K562 treated with DMSO at 1 percent for 4 hours (cell line): Measurements from ENCODE around the gene RPS5. TPM values are rescaled to one million over a fixed set of nuclear protein-coding genes. Genes with fewer than 3 reads are reported as not detected.

Source experiments
- total RNA-seq: library from RNA; unstranded; fragments of 300-600 nt; gene quantifications from 2 replicates; pipeline ENCODE4 v1.2.3, GENCODE V29; 2022; ENCODE audit not compliant: insufficient read depth

RPS5 gene
- 5,644 and 6,167 TPM in 2 replicates for total RNA-seq

DNA sequence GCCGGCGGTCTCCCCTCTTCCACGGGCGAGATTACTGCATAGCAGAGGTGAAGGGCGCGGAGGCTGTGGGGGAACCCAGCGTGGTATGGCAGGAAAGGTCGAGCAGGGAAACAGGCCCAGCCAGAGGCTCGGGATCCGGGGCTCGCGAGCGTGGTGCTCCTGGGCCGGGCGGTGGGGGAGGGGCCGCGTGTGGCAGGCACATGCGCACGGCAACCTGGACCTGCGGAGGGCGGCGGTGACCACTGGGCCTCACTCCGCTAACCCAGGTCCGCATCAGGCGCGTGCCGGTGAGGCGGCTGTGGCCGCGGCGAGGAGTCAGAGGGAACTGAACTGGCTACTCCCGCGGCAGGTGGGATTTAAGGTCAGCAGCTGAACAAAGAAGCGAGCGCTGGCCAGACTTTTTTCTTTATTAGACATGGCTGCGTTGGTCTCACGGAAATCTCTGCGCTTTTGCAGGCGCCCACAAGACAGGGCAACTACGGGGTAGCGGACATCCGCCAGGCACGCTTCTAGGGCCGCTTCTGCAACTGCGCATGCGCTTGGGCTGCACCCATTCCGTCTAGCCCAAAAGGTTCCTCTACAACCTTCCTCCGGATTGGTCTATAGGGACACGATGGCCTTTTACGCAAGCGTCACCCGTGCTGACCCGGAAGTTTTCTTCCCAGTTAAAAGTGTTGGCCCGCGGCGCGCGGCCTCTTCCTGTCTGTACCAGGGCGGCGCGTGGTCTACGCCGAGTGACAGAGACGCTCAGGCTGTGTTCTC is at the start of gene RPS5:
RPS5 (plus strand) TSS at position 694 of the 762 bp plus-strand sequence. CDS start 869 bp downstream, outside the sequence.

DNA sequence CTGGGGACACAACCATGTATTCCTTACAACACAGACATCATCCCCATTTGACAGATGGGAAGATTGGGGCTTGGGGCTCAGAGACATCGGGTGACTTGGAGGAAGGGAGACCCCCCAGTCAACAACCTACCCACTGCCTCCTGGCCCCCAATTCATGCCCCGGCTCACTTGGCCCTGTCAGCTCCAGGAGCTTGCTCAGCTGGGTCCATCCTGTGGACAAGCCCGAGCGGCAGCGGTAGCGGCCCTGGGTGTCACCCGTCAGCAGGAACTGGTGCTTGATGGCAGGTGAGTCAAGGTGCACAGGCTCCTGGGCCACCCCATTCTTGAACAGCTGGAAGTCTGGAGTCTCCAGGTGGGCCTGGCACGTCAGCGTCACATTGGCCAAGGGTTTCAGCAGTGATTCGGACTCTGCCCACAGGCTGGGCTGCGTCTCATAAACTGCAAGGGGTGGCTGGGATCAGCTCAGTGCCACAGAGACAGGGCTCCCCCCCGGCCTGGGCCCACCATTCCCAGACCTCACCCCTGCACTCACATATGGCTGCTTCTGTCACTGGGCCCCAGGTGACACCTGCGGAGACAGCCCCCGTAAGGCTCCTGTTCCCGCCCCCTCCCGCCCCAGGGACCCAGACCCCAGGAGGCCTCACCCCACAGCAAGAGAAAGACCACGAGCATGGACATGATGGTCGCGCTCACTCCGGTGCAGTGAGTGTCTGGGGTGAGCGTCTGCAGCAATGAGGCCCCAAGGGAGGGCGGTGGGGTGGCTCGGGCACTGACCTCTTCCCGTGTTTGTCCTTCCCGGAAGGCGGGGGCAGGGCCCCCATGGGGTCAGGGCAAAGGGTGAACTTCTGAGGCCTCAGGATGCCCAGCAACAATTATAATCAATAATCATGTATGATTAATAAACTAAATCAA is 34.1 kb upstream of the RPS5 start, which contains the start of gene A1BG:
A1BG (minus strand) TSS at position 733 of the 912 bp plus-strand sequence; CDS start at position 678, 55 bp downstream.

DNA sequence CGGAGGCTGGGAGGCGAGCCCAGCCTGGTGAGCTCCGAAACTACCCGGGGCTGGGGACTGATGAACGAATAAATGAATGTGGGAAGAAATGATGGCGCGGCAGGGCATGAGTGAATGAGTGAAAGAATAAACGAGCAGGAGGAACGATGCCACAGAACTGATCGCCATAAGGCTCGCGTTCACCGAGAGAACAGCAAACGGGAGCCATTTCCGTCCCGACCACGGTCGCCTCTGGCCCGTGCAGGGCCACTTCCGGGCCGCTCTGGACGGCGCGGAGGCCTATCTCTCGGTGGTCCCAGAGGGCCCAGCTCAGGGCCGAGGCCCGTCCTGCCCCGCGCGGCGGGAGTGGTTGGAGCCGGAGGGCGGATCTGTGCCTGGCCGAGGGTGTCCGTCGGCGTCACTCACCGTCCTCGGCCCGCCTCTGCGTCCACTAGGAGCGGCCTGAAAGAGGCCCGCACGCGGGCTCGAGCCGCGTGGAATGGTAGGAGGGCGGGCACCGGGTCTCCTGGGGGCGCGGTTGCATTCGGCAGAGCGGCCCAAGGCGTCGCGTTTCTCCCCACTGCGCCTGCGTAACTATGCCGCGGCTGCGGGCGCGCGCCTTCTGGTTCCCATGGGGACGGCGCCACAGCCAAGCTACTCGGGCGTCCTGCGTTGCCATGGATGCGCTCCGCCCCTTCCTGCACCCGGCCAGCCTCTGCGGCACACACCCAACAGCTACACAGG is 24.6 kb upstream of the RPS5 start, which contains the start of gene ZNF497:
ZNF497 (minus strand) TSS at position 480 of the 723 bp plus-strand sequence. CDS start 5,116 bp downstream, outside the sequence.

DNA sequence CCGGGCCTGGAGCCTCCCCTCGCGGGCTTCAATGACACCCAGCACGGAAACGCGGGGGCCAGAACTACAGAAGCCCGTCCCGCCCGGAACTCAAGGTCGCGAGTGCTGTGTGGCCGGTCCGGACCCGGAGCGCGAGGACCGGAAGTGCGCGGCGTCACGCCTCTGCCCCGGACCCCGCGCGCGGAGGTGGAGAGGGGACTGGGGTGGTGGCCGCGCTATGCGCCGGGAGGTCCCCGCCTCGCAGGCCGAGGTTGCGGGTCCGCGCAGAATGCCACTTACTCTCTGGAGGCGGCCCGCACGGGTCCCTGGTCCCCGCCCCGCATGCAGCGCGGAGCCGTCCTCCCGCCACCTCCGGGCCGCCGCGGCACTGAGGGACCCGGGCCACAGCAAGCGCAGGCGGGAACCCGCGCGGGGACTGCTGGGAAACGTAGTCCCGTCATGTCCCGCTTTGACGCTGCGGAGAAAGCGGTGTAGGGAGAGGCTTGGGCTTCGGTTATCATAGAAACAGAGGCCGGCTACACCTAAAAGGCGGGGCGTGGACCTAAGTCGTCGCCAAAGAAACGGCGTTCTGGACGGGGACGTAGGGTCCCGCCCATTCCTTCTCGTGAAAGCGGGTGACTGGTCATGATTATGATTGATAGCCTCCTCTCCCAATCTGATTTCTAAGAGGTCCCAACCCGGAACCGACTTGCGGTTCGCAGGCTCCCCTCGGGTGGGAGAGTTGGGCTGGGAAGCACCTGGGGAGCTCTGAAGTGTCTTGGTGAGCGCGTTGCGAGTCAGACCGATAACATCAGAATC is 6.2 kb upstream of the RPS5 start, which contains the start of gene ZNF837:
ZNF837 (minus strand) TSS at position 369 of the 798 bp plus-strand sequence. CDS start 11,698 bp downstream, outside the sequence.

DNA sequence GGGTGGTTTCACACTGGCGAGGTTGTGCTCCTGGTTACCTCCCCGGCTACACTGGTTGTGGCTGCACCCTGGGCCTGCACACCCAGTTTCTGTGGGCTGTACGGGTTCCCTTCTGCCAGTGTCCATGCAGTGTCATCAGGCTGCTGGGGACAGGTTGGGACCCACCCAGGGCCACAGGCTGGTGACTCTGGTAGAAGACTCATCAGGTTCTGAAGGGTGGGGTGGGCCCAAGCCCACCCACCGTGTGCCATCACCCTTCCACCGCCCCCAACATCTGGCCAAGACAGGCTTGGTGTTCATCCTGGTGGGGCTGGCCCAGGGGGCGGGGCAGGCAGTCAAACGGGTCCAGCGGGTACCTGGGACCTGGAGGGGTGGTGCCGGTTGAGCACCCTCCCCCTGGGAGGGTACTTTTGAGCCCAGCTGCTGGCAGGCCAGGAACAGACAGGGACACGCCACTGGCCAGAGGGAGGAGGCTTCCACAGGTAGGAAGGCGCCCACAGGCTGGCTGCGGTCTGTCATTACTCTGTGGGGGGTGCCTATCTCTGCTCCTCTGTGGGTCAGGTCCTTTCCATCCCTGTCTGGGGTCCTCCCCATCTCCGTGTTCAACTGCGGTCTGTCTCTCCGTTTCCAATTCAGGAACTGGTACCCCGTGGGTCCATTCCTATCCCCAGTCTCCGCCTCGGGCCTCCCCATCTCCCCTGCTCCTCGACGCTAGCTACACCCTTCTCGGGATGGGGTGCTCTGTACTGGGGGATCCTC is 8.3 kb downstream of the RPS5 start, which contains the start of gene RNF225:
RNF225 (plus strand) TSS at position 437 of the 759 bp plus-strand sequence. CDS start 434 bp downstream, outside the sequence.

DNA sequence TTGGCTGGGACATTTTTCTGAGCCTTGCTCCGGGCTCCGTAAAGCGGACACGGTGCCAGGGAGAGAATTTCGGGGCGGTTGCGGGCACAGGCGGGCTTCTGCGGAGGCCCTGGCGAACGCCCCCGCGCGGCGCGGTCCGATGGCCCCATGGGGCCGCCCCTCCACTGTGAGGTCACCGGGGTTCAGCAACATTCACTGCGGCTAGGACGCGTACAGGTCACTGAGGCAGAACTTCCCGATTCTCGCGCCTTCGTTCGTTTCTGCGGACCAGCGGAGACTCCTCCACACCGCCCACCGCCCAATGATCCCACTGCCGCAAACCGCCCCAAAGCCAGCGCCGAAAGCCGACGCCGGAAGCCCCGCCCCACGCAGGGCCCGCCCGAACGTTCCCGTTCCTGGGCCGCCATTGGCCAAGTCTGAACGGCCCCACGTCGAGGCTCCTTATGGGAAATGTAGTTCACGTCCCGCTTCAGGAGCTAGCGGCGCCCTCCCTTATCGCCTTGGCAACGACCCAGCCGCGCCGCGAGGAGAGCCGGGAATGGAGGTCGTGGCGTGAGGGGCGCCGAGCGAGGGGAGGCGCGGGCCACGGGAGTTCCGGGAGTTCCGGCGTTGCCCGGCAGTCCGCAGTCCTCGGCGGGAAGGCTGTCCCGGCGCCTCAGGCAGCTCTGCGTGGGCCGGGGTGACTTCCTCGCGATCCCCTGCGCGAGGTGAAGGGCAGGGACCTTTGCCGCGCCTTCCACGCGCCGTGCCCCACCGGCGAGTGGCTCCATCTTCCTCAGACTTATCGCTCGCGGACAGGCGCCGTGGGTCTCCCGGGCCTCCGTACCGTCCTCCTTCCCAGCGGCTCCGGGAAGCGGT is 21.3 kb downstream of the RPS5 start, which contains the start of gene ZNF584:
ZNF584 (plus strand) TSS at position 498 of the 858 bp plus-strand sequence. CDS start 499 bp downstream, outside the sequence.

DNA sequence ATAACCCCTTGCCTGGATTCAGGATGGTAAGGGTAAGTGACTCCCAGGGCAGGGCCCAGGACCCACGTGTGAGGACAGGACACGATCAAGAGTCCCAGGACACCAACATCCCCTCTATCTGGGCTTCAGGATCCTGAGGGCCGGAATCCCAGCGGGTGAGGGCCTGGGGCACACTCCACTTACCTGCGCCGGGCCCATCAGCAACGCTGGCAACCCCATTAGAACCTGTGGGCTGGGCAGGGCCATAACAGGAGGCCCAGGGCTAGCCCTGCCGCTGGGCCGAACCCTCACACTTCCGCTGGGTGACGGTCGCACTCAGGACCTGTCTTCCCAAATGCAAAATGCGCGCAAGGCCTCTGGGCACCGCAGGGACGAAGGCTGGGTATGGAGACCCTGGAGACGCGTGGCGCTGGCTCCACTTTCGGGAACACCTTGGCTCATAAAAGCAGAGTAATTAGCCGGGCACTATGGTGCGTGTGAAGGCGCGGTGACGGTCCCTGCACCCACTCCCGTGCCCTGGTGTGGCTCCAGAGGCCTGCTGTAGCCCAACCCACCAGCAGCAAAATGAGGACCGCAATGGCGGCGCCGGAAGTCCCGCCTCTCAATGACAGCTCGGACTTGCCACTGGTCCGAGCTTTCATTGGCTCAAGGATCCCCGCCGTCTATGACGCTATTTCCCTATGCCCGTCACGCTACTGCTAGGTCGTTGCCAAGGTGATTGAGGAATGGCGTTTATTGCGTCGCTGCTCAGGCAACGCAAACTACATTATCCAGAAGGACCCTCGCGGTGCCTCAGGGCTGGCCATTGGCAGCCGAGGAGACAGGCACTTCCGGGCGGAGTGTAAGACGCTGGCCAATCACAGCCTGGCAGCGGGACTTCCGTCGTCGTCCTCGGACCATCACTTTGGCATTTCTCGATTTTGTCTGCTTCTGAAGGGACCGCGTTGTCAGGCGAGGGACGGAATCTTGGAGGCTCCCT is 52.8 kb downstream of the RPS5 start, which contains the start of gene ZNF132:
ZNF132 (minus strand) TSS at position 578 of the 979 bp plus-strand sequence; CDS start at position 246, 332 bp downstream.

Other genes with a start within 250 kb of the RPS5 start
- gene ZNF329, start 236.5 kb upstream of the RPS5 start, total RNA-seq, result 1.5 and 2.4 TPM in 2 replicates
- 34.3 and 35.2 TPM in 2 replicates for gene ZNF274, start 204.2 kb upstream of the RPS5 start, total RNA-seq
- gene ZNF544, start 158.4 kb upstream of the RPS5 start, total RNA-seq, result 20.9 and 27.5 TPM in 2 replicates
- 1.7 and 1.8 TPM in 2 replicates for gene ZNF8, start 108.3 kb upstream of the RPS5 start, total RNA-seq
- gene ERVK3-1, start 81.9 kb upstream of the RPS5 start, total RNA-seq, result 94.2 and 122 TPM in 2 replicates
- 1.7 and 2.7 TPM in 2 replicates for gene ZSCAN22, start 60.3 kb upstream of the RPS5 start, total RNA-seq
- gene A1BG, start 33.8 kb upstream of the RPS5 start, total RNA-seq, result 17.9 and 43.1 TPM in 2 replicates
- 4.4 and 4.6 TPM in 2 replicates for gene ZNF497, start 24.5 kb upstream of the RPS5 start, total RNA-seq
- 2.8 and 6.2 TPM in 2 replicates for gene ZNF837, start 6.2 kb upstream of the RPS5 start, total RNA-seq
- gene RNF225, start 8.4 kb downstream of the RPS5 start, total RNA-seq, result 1.1 TPM in 1 of 2 replicates, not detected in the other
- 11.1 and 12.3 TPM in 2 replicates for gene ZNF584, start 21.4 kb downstream of the RPS5 start, total RNA-seq
- gene ZNF132, start 52.9 kb downstream of the RPS5 start, total RNA-seq, result 0.78 and 1.5 TPM in 2 replicates
- 1.9 and 2.6 TPM in 2 replicates for gene ZNF324B, start 64.4 kb downstream of the RPS5 start, total RNA-seq
- gene ZNF324, start 79.8 kb downstream of the RPS5 start, total RNA-seq, result 8.6 and 11.8 TPM in 2 replicates
- 9.9 and 11.9 TPM in 2 replicates for gene ZNF446, start 89.1 kb downstream of the RPS5 start, total RNA-seq
- 26.2 and 35.6 TPM in 2 replicates for gene SLC27A5, start 124.7 kb downstream of the RPS5 start, total RNA-seq
- 9.5 and 13.1 TPM in 2 replicates for gene ZBTB45, start 132.5 kb downstream of the RPS5 start, total RNA-seq
- gene TRIM28, start 156.8 kb downstream of the RPS5 start, total RNA-seq, result 689 and 750 TPM in 2 replicates
- 141 and 158 TPM in 2 replicates for gene CHMP2A, start 167.8 kb downstream of the RPS5 start, total RNA-seq
- gene UBE2M, start 171.3 kb downstream of the RPS5 start, total RNA-seq, result 97.1 and 115 TPM in 2 replicates
- gene MZF1, start 186.1 kb downstream of the RPS5 start, total RNA-seq, result 21.6 and 25.5 TPM in 2 replicates